Gastrocnemius medialis (tissue), 4 donors: ENCODE data around the gene AMZ1. TPM values are rescaled to one million over a fixed set of nuclear protein-coding genes. Genes with fewer than 3 reads are reported as not detected.

Experiments
- ATAC-seq, 2 donors: fragments of 150-250 bp; one replicate each; pipeline ENCODE4 v1.9.1; 2016
- DNase-seq, 2 donors: peaks; one replicate each; pipeline ENCODE4 v3.0.0-alpha.2; 2019
- H3K27ac ChIP-seq, 4 donors: fragments of 200-600 bp; sonication (generic); 1 replicate in 1 of 4; 2 replicates in 3 of 4; pipeline ENCODE4 v1.5.1; 2016 to 2018; ENCODE audit warnings: mild to moderate bottlenecking in 2 of 4, moderate library complexity in 1 of 4
- H3K27me3 ChIP-seq, 3 donors: fragments of 200-600 bp; sonication (generic) in 2 of 3; 1 replicate in 1 of 3; 2 replicates in 2 of 3; pipeline versions ENCODE4 v1.5.1 to v1.6.0; 2016 to 2019; ENCODE audit warnings: mild to moderate bottlenecking in 1 of 3, moderate library complexity in 1 of 3
- H3K36me3 ChIP-seq, 2 donors: fragments of 200-600 bp; sonication (generic) in 1 of 2; one replicate each; pipeline ENCODE4 v1.5.1; 2017 to 2018
- H3K4me1 ChIP-seq, 2 donors: fragments of 200-600 bp; sonication (generic) in 1 of 2; one replicate each; pipeline ENCODE4 v1.5.1; 2016 to 2017; ENCODE audit warnings: mild to moderate bottlenecking in 2 of 2
- H3K4me3 ChIP-seq, 4 donors: fragments of 200-600 bp; sonication (generic) in 3 of 4; 1 replicate in 1 of 4; 2 replicates in 3 of 4; pipeline ENCODE4 v1.5.1; 2016 to 2019; ENCODE audit warnings: mild to moderate bottlenecking in 2 of 4
- H3K9me3 ChIP-seq, 3 donors: fragments of 200-600 bp; sonication (generic) in 2 of 3; 1 replicate in 1 of 3; 2 replicates in 2 of 3; pipeline ENCODE4 v1.5.1; 2016 to 2019
- POLR2A ChIP-seq, 2 donors: fragments of 450-650 bp; IDR thresholded peaks; one replicate each; pipeline ENCODE4 v1.6.1; 2017; ENCODE audit warnings: antibody characterized with exemption in 2 of 2, mild to moderate bottlenecking in 2 of 2, moderate library complexity in 2 of 2
- in situ Hi-C, 4 donors: fragments of 200-750 bp; cut with MboI; loops; one replicate each; pipeline versions ENCODE4 v1.15.0 to v1.8.0; 2017; ENCODE audit warnings: low sequenced_read_pairs in 4 of 4
- intact Hi-C: fragments of 100-400 bp; cut with DNase I; formaldehyde crosslinking; loops from one replicate; pipeline ENCODE4 v1.15.1; 2023; ENCODE audit warnings: low total_unique reads
- total RNA-seq, 4 donors: library from RNA; depleted of rRNA; stranded (reverse); fragments of >200 nt; gene quantifications; one replicate each; pipeline versions ENCODE4 v1.1.0 to v1.2.3, GENCODE V29; 2016
- TF ChIP-seq, protein P1 (sequence below), 5 experiments: fragments of 450-650 bp in 3 of 5; fragments of 200-600 bp in 2 of 5; sonication (generic) in 2 of 5; IDR thresholded peaks in 4 of 5; conservative IDR thresholded peaks in 1 of 5; 1 replicate in 4 of 5; 2 replicates in 1 of 5; pipeline ENCODE4 v1.5.1; 2016 to 2019; ENCODE audit warnings: antibody characterized with exemption in 5 of 5, mild to moderate bottlenecking in 3 of 5, moderate library complexity in 3 of 5

Gene AMZ1
- total RNA-seq, 4 donors from 2014 or later: not detected

DNA sequence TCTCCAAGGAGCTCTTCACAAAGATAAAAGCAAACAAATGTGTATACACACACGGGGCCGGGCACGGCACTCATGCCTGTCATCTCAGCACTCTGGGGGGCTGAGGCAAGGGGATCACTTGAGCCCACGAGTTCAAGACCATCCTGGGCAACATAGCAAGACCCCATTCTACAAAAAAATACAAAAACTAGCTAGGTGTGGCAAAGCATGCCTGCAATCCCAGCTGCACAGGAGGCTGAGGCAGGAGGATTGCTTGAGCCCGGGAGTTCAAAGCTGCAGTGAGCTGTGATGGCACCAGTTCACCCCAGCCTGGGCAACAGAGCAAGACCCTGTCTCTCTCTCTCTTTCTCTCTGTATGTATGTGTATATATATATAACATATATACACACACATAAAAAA is 33.9 kb upstream of the AMZ1 start:
- DNase-seq: no peak

DNA sequence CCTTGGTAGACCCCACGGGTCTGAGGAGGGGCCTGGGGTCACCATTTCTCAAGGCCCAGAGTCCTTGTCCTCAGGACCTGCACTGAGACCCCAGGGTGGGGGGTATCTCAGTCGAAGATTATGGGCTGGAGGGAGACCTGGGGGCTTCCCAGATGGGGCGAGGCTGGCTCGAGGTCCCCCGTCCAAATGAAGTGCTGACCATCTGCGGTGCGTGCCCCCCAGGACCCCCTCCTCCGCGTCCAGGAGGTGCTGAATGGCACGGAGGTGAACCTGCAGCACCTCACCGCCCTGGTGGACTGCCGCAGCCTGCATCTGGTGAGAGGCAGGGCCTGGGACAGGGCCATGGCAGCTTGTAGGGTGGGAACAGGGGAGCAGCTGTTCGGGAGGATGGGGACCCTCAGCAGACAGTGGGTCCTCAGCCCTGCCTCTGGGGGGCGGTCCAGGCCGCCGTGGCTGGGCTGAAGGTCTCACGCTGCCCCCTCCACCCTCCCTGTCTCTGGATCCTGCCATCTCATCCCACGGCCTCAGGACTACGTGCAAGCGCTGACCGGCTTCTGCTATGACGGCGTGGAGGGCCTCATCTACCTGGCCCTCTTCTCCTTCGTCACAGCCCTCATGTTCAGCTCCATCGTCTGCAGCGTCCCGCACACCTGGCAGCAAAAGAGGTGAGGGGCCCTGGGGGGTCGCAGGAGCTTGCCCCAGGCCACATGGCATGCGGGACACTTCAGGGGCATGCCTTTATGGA is 32.0 kb upstream of the AMZ1 start:
- Histone ChIP-seq H3K4me1 (no peaks in the 10 kb centered on the region), H3K27ac (no peak overlapping the region), H3K9me3 (no peaks in the 10 kb centered on the region), H3K27me3 (no peaks in the 10 kb centered on the region), H3K4me3 (no peak overlapping the region), H3K36me3 (peaks cover 0 to 6% of the 10 kb centered on the region in 2 donors)
- intact Hi-C loops (no loop called here), in situ Hi-C loops (no loop called here)
- ATAC-seq: no peak
- no peak for DNase-seq
- TF ChIP-seq POLR2A (IDR thresholded peaks at IDR 0.05): no peak
- TF ChIP-seq, protein P1, sequence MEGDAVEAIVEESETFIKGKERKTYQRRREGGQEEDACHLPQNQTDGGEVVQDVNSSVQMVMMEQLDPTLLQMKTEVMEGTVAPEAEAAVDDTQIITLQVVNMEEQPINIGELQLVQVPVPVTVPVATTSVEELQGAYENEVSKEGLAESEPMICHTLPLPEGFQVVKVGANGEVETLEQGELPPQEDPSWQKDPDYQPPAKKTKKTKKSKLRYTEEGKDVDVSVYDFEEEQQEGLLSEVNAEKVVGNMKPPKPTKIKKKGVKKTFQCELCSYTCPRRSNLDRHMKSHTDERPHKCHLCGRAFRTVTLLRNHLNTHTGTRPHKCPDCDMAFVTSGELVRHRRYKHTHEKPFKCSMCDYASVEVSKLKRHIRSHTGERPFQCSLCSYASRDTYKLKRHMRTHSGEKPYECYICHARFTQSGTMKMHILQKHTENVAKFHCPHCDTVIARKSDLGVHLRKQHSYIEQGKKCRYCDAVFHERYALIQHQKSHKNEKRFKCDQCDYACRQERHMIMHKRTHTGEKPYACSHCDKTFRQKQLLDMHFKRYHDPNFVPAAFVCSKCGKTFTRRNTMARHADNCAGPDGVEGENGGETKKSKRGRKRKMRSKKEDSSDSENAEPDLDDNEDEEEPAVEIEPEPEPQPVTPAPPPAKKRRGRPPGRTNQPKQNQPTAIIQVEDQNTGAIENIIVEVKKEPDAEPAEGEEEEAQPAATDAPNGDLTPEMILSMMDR (IDR thresholded peaks at IDR 0.05 in 4 of 5, conservative IDR thresholded peaks at IDR 0.05 in 1 of 5): no peak

More for the DNA sequence above, 33.9 kb upstream of the AMZ1 start:
- no peak for ATAC-seq
- in situ Hi-C loops (no loop called here), intact Hi-C loops (no loop called here)
- H3K9me3 ChIP-seq: no peaks in the 10 kb centered on the region
- TF ChIP-seq, protein P1 (IDR thresholded peaks at IDR 0.05 in 4 of 5, conservative IDR thresholded peaks at IDR 0.05 in 1 of 5): no peak
- no peak for TF ChIP-seq POLR2A (IDR thresholded peaks at IDR 0.05)
- no peak overlapping the region for H3K4me3 ChIP-seq
- H3K27ac ChIP-seq: no peak overlapping the region
- H3K27me3 ChIP-seq: no peaks in the 10 kb centered on the region
- no peaks in the 10 kb centered on the region for H3K4me1 ChIP-seq
- H3K36me3 ChIP-seq: peaks cover 0 to 6% of the 10 kb centered on the region in 2 donors

DNA sequence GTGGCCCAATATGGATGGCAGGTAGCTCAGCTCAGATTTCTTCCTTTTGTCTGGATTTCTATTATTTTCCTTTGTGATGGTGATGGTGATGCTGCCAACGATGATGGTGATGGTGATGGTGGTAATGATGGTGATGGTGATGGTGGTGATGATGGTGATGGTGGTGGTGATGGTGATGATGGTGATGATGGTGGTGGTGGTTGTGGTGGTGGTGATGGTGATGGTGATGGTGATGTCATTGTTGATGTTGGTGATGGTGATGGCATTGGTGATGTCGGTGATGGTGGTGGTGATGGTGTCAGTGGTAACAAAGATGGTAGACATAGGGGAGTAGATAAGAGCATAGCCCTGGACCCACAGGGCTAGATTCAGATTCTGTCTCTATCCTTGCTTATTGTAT is 30.8 kb upstream of the AMZ1 start:
- ATAC-seq (no peak), DNase-seq (no peak)
- Histone ChIP-seq H3K36me3 (peaks cover 0 to 6% of the 10 kb centered on the region in 2 donors), H3K4me1 (peaks cover 0 to under 1% of the 10 kb centered on the region in 2 donors), H3K4me3 (no peak overlapping the region), H3K9me3 (no peaks in the 10 kb centered on the region), H3K27ac (no peak overlapping the region), H3K27me3 (no peaks in the 10 kb centered on the region)
- TF ChIP-seq, protein P1 (IDR thresholded peaks at IDR 0.05 in 4 of 5, conservative IDR thresholded peaks at IDR 0.05 in 1 of 5): no peak
- no peak for TF ChIP-seq POLR2A (IDR thresholded peaks at IDR 0.05)
- intact Hi-C loops (no loop called here), in situ Hi-C loops (no loop called here)

DNA sequence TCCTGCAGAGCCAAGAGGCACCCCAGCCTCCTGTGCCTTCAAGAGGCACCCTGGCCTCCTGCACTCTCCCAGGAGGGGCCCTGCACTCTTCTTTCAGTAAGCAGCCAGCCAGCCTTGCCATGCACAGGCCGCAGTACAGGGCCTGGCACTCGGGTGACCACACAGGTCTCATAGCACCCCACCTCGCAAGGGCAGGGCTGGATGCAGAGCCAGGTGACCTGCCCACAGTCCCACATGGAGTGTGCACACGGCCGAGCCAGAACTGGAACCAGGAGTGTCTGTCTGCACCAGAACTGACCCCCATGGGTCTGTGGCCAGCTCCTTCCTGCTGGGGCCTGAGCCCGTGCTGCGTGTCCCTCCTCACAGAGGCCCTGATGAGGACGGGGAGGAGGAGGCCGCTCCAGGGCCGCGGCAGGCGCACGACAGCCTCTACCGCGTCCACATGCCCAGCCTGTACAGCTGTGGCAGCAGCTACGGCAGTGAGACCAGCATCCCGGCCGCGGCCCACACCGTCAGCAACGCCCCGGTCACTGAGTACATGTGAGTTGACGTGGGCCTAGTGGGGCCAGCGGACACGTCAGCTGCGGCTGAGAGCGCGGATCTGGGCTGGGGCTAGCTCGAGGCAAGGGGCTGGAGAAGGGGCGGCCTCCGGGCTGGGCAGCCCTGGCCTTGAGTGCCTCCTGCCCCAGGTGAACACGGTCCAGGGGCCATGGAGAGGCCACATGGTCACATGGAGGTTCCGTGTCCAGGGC is 29.9 kb upstream of the AMZ1 start:
- in situ Hi-C loops: no loop called here
- no peak overlapping the region for H3K4me3 ChIP-seq
- DNase-seq: no peak
- peaks cover 0 to 6% of the 10 kb centered on the region in 2 donors for H3K36me3 ChIP-seq
- intact Hi-C loops: no loop called here
- TF ChIP-seq, protein P1 (IDR thresholded peaks at IDR 0.05 in 4 of 5, conservative IDR thresholded peaks at IDR 0.05 in 1 of 5): no peak
- TF ChIP-seq POLR2A (IDR thresholded peaks at IDR 0.05): no peak
- no peak for ATAC-seq
- no peak overlapping the region for H3K27ac ChIP-seq
- no peaks in the 10 kb centered on the region for H3K9me3 ChIP-seq
- H3K4me1 ChIP-seq: peaks cover 6 to 10% of the 10 kb centered on the region in 2 donors
- H3K27me3 ChIP-seq: no peaks in the 10 kb centered on the region
